ENCODE results near the gene IFNW1.
"Not testable (repeated sequence)": the region's sequence is repeated elsewhere in the genome, so short reads cannot be mapped to it uniquely, and the experiment has no call there.

Gene IFNW1

GRCh38 chr9:21141427-21141882 lies at the start of gene IFNW1:
Gene IFNW1, minus strand, starts transcription at chr9:21141832. Its CDS starts 262 bp downstream, at chr9:21141570.
- no peak for DNase-seq

GRCh38 chr9:21187487-21187886 lies 45.9 kb upstream of the IFNW1 start, which contains the start of gene IFNA4:
Gene IFNA4, minus strand, starts transcription at chr9:21187587. Its CDS starts 56 bp downstream, at chr9:21187531.
- not testable (repeated sequence) for DNase-seq

- peak in 3 of 56 donors; percentile 3 to 11 (median 8) for DNase-seq
Measured at GRCh38 chr9:21182810-21183736, 41.4 kb upstream of the IFNW1 start.

- DNase-seq = no peak
Measured at GRCh38 chr9:21174671-21175070, 33.0 kb upstream of the IFNW1 start.

GRCh38 chr9:21172156-21172555 lies 30.5 kb upstream of the IFNW1 start:
- DNase-seq = no peak

GRCh38 chr9:21171351-21171750 lies 29.7 kb upstream of the IFNW1 start:
- DNase-seq = no peak

- not testable (repeated sequence) for DNase-seq
Measured at GRCh38 chr9:21166560-21166959, 24.9 kb upstream of the IFNW1 start, which contains the start of gene IFNA21. Gene IFNA21, minus strand, starts transcription at chr9:21166660. Its CDS starts 48 bp downstream, at chr9:21166612.

GRCh38 chr9:21165516-21165915 lies 23.9 kb upstream of the IFNW1 start:
- DNase-seq = no peak

GRCh38 chr9:21160178-21160577 lies 18.5 kb upstream of the IFNW1 start:
- DNase-seq = no peak

- no peak for DNase-seq
Measured at GRCh38 chr9:21155501-21155900, 13.9 kb upstream of the IFNW1 start.

- DNase-seq = peak in 5 of 56 donors; percentile 1 to 2 (median 1)
Measured at GRCh38 chr9:21154018-21154608, 12.5 kb upstream of the IFNW1 start.

- DNase-seq = no peak
Measured at GRCh38 chr9:21153336-21154017, 11.8 kb upstream of the IFNW1 start.

- no peak for DNase-seq
Measured at GRCh38 chr9:21144603-21145002, 3.0 kb upstream of the IFNW1 start.

- no peak for DNase-seq
Measured at GRCh38 chr9:21137020-21137419, 4.6 kb downstream of the IFNW1 start.

- DNase-seq = no peak
Measured at GRCh38 chr9:21135736-21136135, 5.9 kb downstream of the IFNW1 start.

- DNase-seq = not testable (repeated sequence)
Measured at GRCh38 chr9:21128186-21128585, 13.4 kb downstream of the IFNW1 start.

GRCh38 chr9:21121595-21122251 lies 19.9 kb downstream of the IFNW1 start:
- no peak for DNase-seq

GRCh38 chr9:21121079-21121478 lies 20.6 kb downstream of the IFNW1 start:
- DNase-seq = no peak

GRCh38 chr9:21119093-21119770 lies 22.4 kb downstream of the IFNW1 start:
- DNase-seq = no peak

- no peak for DNase-seq
Measured at GRCh38 chr9:21114311-21114710, 27.3 kb downstream of the IFNW1 start.
